Prostate gland (tissue), 2 donors: ENCODE data around the gene SLCO3A1. TPM values are rescaled to one million over a fixed set of nuclear protein-coding genes. Genes with fewer than 3 reads are reported as not detected.

ENCODE experiments used
- DNase-seq: peaks from one replicate; pipeline ENCODE4 v3.0.0-alpha.2; 2019; ENCODE audit warnings: low spot score
- H3K27ac ChIP-seq, 2 donors: fragments of 200-600 bp; sonication (generic); 2 replicates each; pipeline ENCODE4 v1.5.1; 2017 to 2019
- H3K27me3 ChIP-seq: fragments of 200-600 bp; sonication (generic); replicated peaks from 2 replicates; pipeline ENCODE4 v1.5.1; 2019; ENCODE audit not compliant: insufficient read depth
- H3K36me3 ChIP-seq, 2 donors: fragments of 200-600 bp; sonication (generic); 1 replicate in 1 of 2; 2 replicates in 1 of 2; pipeline versions ENCODE4 v1.5.1 to v1.8.1; 2017 to 2019
- H3K4me1 ChIP-seq: fragments of 200-600 bp; sonication (generic); replicated peaks from 2 replicates; pipeline ENCODE4 v1.5.1; 2019
- H3K4me3 ChIP-seq, 2 donors: fragments of 200-600 bp; sonication (generic); 2 replicates each; pipeline ENCODE4 v1.5.1; 2017 to 2019
- H3K9me3 ChIP-seq: fragments of 200-600 bp; sonication (generic); 2 replicates; pipeline ENCODE4 v1.5.1; 2017
- CTCF ChIP-seq, 4 experiments: fragments of 200-600 bp in 2 of 4; fragments of 450-650 bp in 2 of 4; sonication (generic) in 2 of 4; IDR thresholded peaks; 1 replicate in 3 of 4; 2 replicates in 1 of 4; pipeline ENCODE4 v1.5.1; 2016 to 2019; ENCODE audit warnings: antibody characterized with exemption in 4 of 4, mild to moderate bottlenecking in 2 of 4, moderate library complexity in 2 of 4
- POLR2A ChIP-seq: fragments of 450-650 bp; IDR thresholded peaks from one replicate; pipeline ENCODE4 v1.6.1; 2016; ENCODE audit warnings: antibody characterized with exemption, mild to moderate bottlenecking
- POLR2AphosphoS5 ChIP-seq: sonication (generic); formaldehyde crosslinking; IDR thresholded peaks from one replicate; pipeline ENCODE4 v1.6.1; 2017; ENCODE audit warnings: antibody characterized with exemption
- WGBS: methylation state at CpG from one replicate; pipeline ENCODE4 v1.1.5; 2018; 5-methylcytosine and 5-hydroxymethylcytosine counted together
- intact Hi-C: fragments of 100-400 bp; cut with DNase I; formaldehyde crosslinking; loops from one replicate; pipeline ENCODE4 v1.14.2; 2022
- total RNA-seq, 2 donors: library from RNA; depleted of rRNA; stranded (reverse); fragments of >200 nt; gene quantifications; one replicate each; pipeline ENCODE4 v1.1.0, GENCODE V29; 2016

Gene SLCO3A1
- total RNA-seq, 2 donors from 2014 or later: 7.4 to 35.3 TPM

GRCh38 chr15:91992945-91993344 lies 139.4 kb downstream of the SLCO3A1 start:
- 23% methylated on average over 3 of the region's 3 CpGs for WGBS
- no peak overlapping the region for H3K27ac ChIP-seq
- peak; percentile 30 for DNase-seq
- no peaks in the 10 kb centered on the region for H3K4me1 ChIP-seq
- no peaks in the 10 kb centered on the region for H3K9me3 ChIP-seq
- H3K27me3 ChIP-seq: no peaks in the 10 kb centered on the region
- H3K4me3 ChIP-seq: no peak overlapping the region
- intact Hi-C loops: no loop called here
- TF ChIP-seq POLR2A: no peak
- TF ChIP-seq POLR2AphosphoS5: peak; percentile 62
- no peak for TF ChIP-seq CTCF (IDR thresholded peaks at IDR 0.05)
- H3K36me3 ChIP-seq: no peaks in the 10 kb centered on the region

GRCh38 chr15:91995146-91995545 lies 141.6 kb downstream of the SLCO3A1 start:
- WGBS: 99% methylated on average over 3 of the region's 3 CpGs

GRCh38 chr15:91997163-91997562 lies 143.7 kb downstream of the SLCO3A1 start:
- Histone ChIP-seq H3K9me3 (no peaks in the 10 kb centered on the region), H3K4me1 (no peaks in the 10 kb centered on the region), H3K27ac (no peak overlapping the region), H3K36me3 (no peaks in the 10 kb centered on the region), H3K4me3 (no peak overlapping the region), H3K27me3 (no peaks in the 10 kb centered on the region)
- intact Hi-C loops: no loop called here
- no peak for DNase-seq
- TF ChIP-seq POLR2AphosphoS5 (no peak), POLR2A (no peak), CTCF (IDR thresholded peaks at IDR 0.05) (no peak)
- WGBS: 52% methylated on average over 2 of the region's 2 CpGs

More at GRCh38 chr15:91995146-91995545, 141.6 kb downstream of the SLCO3A1 start:
- Histone ChIP-seq H3K27me3 (no peaks in the 10 kb centered on the region), H3K4me1 (no peaks in the 10 kb centered on the region), H3K36me3 (no peaks in the 10 kb centered on the region), H3K9me3 (no peaks in the 10 kb centered on the region), H3K27ac (no peak overlapping the region), H3K4me3 (no peak overlapping the region)
- TF ChIP-seq POLR2A (no peak), POLR2AphosphoS5 (no peak), CTCF (IDR thresholded peaks at IDR 0.05) (no peak)
- DNase-seq: no peak
- intact Hi-C loops: no loop called here

- intact Hi-C loops: no loop called here
- H3K27me3 ChIP-seq: no peaks in the 10 kb centered on the region
- TF ChIP-seq POLR2A: no peak
- no peak for TF ChIP-seq CTCF (IDR thresholded peaks at IDR 0.05)
- no peak for TF ChIP-seq POLR2AphosphoS5
- DNase-seq: no peak
- no peak overlapping the region for H3K27ac ChIP-seq
- H3K4me3 ChIP-seq: no peak overlapping the region
- 75% methylated on average over 6 of the region's 6 CpGs for WGBS
- no peaks in the 10 kb centered on the region for H3K4me1 ChIP-seq
- no peaks in the 10 kb centered on the region for H3K36me3 ChIP-seq
- no peaks in the 10 kb centered on the region for H3K9me3 ChIP-seq
These were observed 147.2 kb downstream of the SLCO3A1 start for GRCh38 chr15:92000709-92001108.

GRCh38 chr15:92001307-92001706 lies 147.8 kb downstream of the SLCO3A1 start:
- H3K4me1 ChIP-seq: no peaks in the 10 kb centered on the region
- intact Hi-C loops: no loop called here
- 80% methylated on average over 1 of the region's 1 CpG for WGBS

More at GRCh38 chr15:92001307-92001706, 147.8 kb downstream of the SLCO3A1 start:
- Histone ChIP-seq H3K36me3 (no peaks in the 10 kb centered on the region), H3K27ac (no peak overlapping the region), H3K9me3 (no peaks in the 10 kb centered on the region), H3K27me3 (no peaks in the 10 kb centered on the region), H3K4me3 (no peak overlapping the region)
- no peak for DNase-seq
- no peak for TF ChIP-seq POLR2A
- no peak for TF ChIP-seq POLR2AphosphoS5
- no peak for TF ChIP-seq CTCF (IDR thresholded peaks at IDR 0.05)
